HepG2 (cell line): Measurements from ENCODE around the gene CHST10. TPM values are rescaled to one million over a fixed set of nuclear protein-coding genes. Genes with fewer than 3 reads are reported as not detected.

Source experiments
- CEBPB ChIP-seq: IDR thresholded peaks from 2 replicates; pipeline ENCODE4 v1.6.1; 2011; ENCODE audit warnings: low read depth, low read length, improper control_type of control experiment, borderline replicate concordance
- E2F2 ChIP-seq: sonication (generic); formaldehyde crosslinking; IDR thresholded peaks from 2 replicates; pipeline ENCODE4 v1.4.0; 2020; ENCODE audit warnings: missing genetic modification reagents, borderline replicate concordance
- ELF3 ChIP-seq: IDR thresholded peaks from 2 replicates; pipeline ENCODE4 v1.6.1; 2016; ENCODE audit warnings: missing genetic modification reagents, missing compliant biosample characterization
- EP300 ChIP-seq, 3 experiments: sonication (generic) in 1 of 3; formaldehyde crosslinking in 1 of 3; IDR thresholded peaks; 2 replicates each; pipeline versions ENCODE4 v1.5.1 to v1.6.1; 2011 to 2020; ENCODE audit warnings: low read depth in 2 of 3, low read length in 2 of 3, borderline replicate concordance in 1 of 3, improper control_type of control experiment in 1 of 3, mild to moderate bottlenecking in 1 of 3, missing genetic modification reagents in 1 of 3, moderate library complexity in 1 of 3
- HNF1B ChIP-seq: sonication (generic); formaldehyde crosslinking; IDR thresholded peaks from 2 replicates; pipeline ENCODE4 v1.5.1; 2020; ENCODE audit warnings: mild to moderate bottlenecking, moderate library complexity, missing genetic modification reagents
- KAT7 ChIP-seq: IDR thresholded peaks from 2 replicates; pipeline ENCODE4 v1.6.1; 2018; ENCODE audit warnings: borderline replicate concordance, missing compliant biosample characterization
- MXI1 ChIP-seq: IDR thresholded peaks from 3 replicates; pipeline ENCODE4 v1.6.1; 2012; ENCODE audit warnings: low read depth, low read length, inconsistent platforms, borderline replicate concordance
- MZF1 ChIP-seq: sonication (generic); formaldehyde crosslinking; IDR thresholded peaks from 2 replicates; pipeline ENCODE4 v1.8.1; 2023; ENCODE audit warnings: mild to moderate bottlenecking, missing genetic modification reagents, borderline replicate concordance
- NR2C2 ChIP-seq: sonication (generic); formaldehyde crosslinking; IDR thresholded peaks from 2 replicates; pipeline ENCODE4 v1.4.0; 2020; ENCODE audit warnings: missing genetic modification reagents, mild to moderate bottlenecking, moderate library complexity, borderline replicate concordance
- SP140L ChIP-seq: sonication (generic); formaldehyde crosslinking; IDR thresholded peaks from 2 replicates; pipeline ENCODE4 v1.4.0; 2020; ENCODE audit warnings: missing genetic modification reagents, borderline replicate concordance
- STAG1 ChIP-seq: sonication (generic); formaldehyde crosslinking; IDR thresholded peaks from 2 replicates; pipeline ENCODE4 v1.4.0; 2020; ENCODE audit warnings: missing genetic modification reagents
- STAT6 ChIP-seq: sonication (generic); formaldehyde crosslinking; IDR thresholded peaks from 2 replicates; pipeline ENCODE4 v1.4.0; 2020; ENCODE audit warnings: missing genetic modification reagents, mild to moderate bottlenecking, borderline replicate concordance
- SUZ12 ChIP-seq: fragments of 150-350 bp; IDR thresholded peaks from 2 replicates; pipeline ENCODE4 v1.6.1; 2014; ENCODE audit warnings: low read depth, low read length
- THAP11 ChIP-seq: IDR thresholded peaks from 2 replicates; pipeline ENCODE4 v1.6.1; 2016; ENCODE audit warnings: missing biosample characterization, missing genetic modification reagents
- TP53 ChIP-seq: sonication (generic); formaldehyde crosslinking; conservative IDR thresholded peaks from 2 replicates; pipeline ENCODE4 v1.4.0; 2020; ENCODE audit warnings: missing genetic modification reagents
- U2AF2 ChIP-seq: fragments of 200-400 bp; formaldehyde crosslinking; IDR thresholded peaks from 2 replicates; pipeline ENCODE4 v1.6.1; 2017; ENCODE audit warnings: low read depth, mild to moderate bottlenecking, low read length
- ZIK1 ChIP-seq: sonication (generic); formaldehyde crosslinking; IDR thresholded peaks from 2 replicates; pipeline ENCODE4 v1.5.0; 2020; ENCODE audit warnings: mild to moderate bottlenecking, low read depth, missing genetic modification reagents, borderline replicate concordance
- ZNF101 ChIP-seq: sonication (generic); formaldehyde crosslinking; IDR thresholded peaks from 2 replicates; pipeline ENCODE4 v1.4.0; 2020; ENCODE audit warnings: mild to moderate bottlenecking, low read depth, missing genetic modification reagents, borderline replicate concordance
- ZNF44 ChIP-seq: sonication (generic); formaldehyde crosslinking; IDR thresholded peaks from 2 replicates; pipeline ENCODE4 v1.5.1; 2020; ENCODE audit warnings: mild to moderate bottlenecking, missing genetic modification reagents
- ZNF484 ChIP-seq: sonication (generic); formaldehyde crosslinking; IDR thresholded peaks from 2 replicates; pipeline ENCODE4 v1.5.1; 2020; ENCODE audit warnings: mild to moderate bottlenecking, low read depth, missing genetic modification reagents, borderline replicate concordance
- ZNF572 ChIP-seq: sonication (generic); formaldehyde crosslinking; IDR thresholded peaks from 2 replicates; pipeline ENCODE4 v1.5.1; 2020; ENCODE audit warnings: mild to moderate bottlenecking, missing genetic modification reagents
- polyA plus RNA-seq, 8 experiments: library from polyadenylated mRNA; depleted of rRNA in 3 of 8; stranded (reverse) in 7 of 8; unstranded in 1 of 8; fragments of >200 nt; fragmentation: Illumina TruSeq in 4 of 8; extraction: Trizol in 4 of 8; gene quantifications; 2 replicates each; pipeline versions ENCODE4 v1.2.1 to v1.2.3, GENCODE V29; 2011 to 2016; ENCODE audit warnings: low read depth in 4 of 8, missing spikeins in 1 of 8, mixed read lengths in 1 of 8; ENCODE audit not compliant: insufficient read depth in 1 of 8
- total RNA-seq, 5 experiments: library from RNA; depleted of rRNA; stranded (reverse); fragments of >200 nt; fragmentation: Illumina TruSeq; extraction: Trizol; gene quantifications; 2 replicates each; pipeline ENCODE4 v1.2.3, GENCODE V29; 2016; ENCODE audit warnings: low read depth in 1 of 5

The CHST10 gene
- total and polyA plus RNA-seq, 2 of the 13 experiments (the other 11 are each of a cell fraction or from before 2014, with no cell fraction given) = 10.5 to 14.2 TPM

GRCh38 chr2:100416935-100417710 lies at the start of gene CHST10 (continued):
- peak; percentile 51; the same call in 1 of the 2 replicates for TF ChIP-seq ZIK1
- TF ChIP-seq ZNF484 (CRISPR knock-in tag) = no peak
- TF ChIP-seq HNF1B (CRISPR knock-in tag) = no peak
- TF ChIP-seq ELF3 = no peak
- no peak for TF ChIP-seq SP140L
- 0 out of 2 replicates have a peak, but pooled peaks have one; percentile 55 for TF ChIP-seq ZNF44 (CRISPR knock-in tag)
- TF ChIP-seq ZNF572 (CRISPR knock-in tag) = no peak
- no peak for TF ChIP-seq TP53
- no peak for TF ChIP-seq ZNF101 (CRISPR knock-in tag)
- no peak for TF ChIP-seq U2AF2
- TF ChIP-seq MZF1 (CRISPR knock-in tag) = 0 out of 2 replicates have a peak, but pooled peaks have one; percentile 44
- no peak for TF ChIP-seq NR2C2
- TF ChIP-seq KAT7 = peak; percentile 69
- TF ChIP-seq CEBPB = peak; percentile 61; the same call in 1 of the 2 replicates
- no peak for TF ChIP-seq EP300 (IDR thresholded peaks at IDR 0.05; ENCODE audit: low read depth in 2 of 2, low read length in 2 of 2)
- TF ChIP-seq EP300 (CRISPR knock-in tag; IDR thresholded peaks at IDR 0.05; ENCODE audit: borderline replicate concordance) = no peak; the same call in 1 of the 2 replicates
- no peak for TF ChIP-seq STAG1 (CRISPR knock-in tag)
- no peak for TF ChIP-seq STAT6 (CRISPR knock-in tag)
- peak; percentile 51; the same call in 1 of the 2 replicates for TF ChIP-seq THAP11 (CRISPR knock-in tag)
- TF ChIP-seq MXI1 = no peak
- peak; percentile 1; the same call in 1 of the 2 replicates for TF ChIP-seq E2F2
- TF ChIP-seq SUZ12 = no peak
